GM23338 (cell line): ENCODE measurements around the gene TAS2R3. TPM values are rescaled to one million over a fixed set of nuclear protein-coding genes. Genes with fewer than 3 reads are reported as not detected.

Experiments used
- ATAC-seq: fragments of 200-7000 bp; cut with Tn5 transposase; 3 replicates; pipeline ENCODE4 v1.9.1; 2020
- DNase-seq: peaks from one replicate; pipeline ENCODE4 v3.0.0-alpha.2; 2015; ENCODE audit warnings: low spot score
- H2AFZ ChIP-seq: fragments of 200-600 bp; sonication (generic); 2 replicates; pipeline ENCODE4 v1.8.0; 2016; ENCODE audit warnings: antibody characterized with exemption, mild to moderate bottlenecking, moderate library complexity
- H3F3A ChIP-seq: fragments of 200-600 bp; sonication (generic); replicated peaks from 2 replicates; pipeline ENCODE4 v1.8.0; 2017; ENCODE audit warnings: antibody characterized with exemption, mixed run types, low read depth
- H3K27ac ChIP-seq: fragments of 200-600 bp; sonication (generic); 2 replicates; pipeline ENCODE4 v1.6.1; 2016; ENCODE audit warnings: low read depth
- H3K27me3 ChIP-seq: fragments of 200-600 bp; sonication (generic); 2 replicates; pipeline ENCODE4 v1.8.0; 2016; ENCODE audit warnings: mild to moderate bottlenecking, mixed run types, moderate library complexity; ENCODE audit not compliant: insufficient read depth
- H3K36me3 ChIP-seq: fragments of 200-600 bp; sonication (generic); 2 replicates; pipeline ENCODE4 v1.8.0; 2016; ENCODE audit warnings: mild to moderate bottlenecking; ENCODE audit not compliant: insufficient read depth
- H3K4me1 ChIP-seq: fragments of 200-600 bp; sonication (generic); 2 replicates; pipeline ENCODE4 v1.8.0; 2016; ENCODE audit warnings: mild to moderate bottlenecking, moderate library complexity; ENCODE audit not compliant: insufficient read depth
- H3K4me2 ChIP-seq: fragments of 200-600 bp; sonication (generic); 2 replicates; pipeline ENCODE4 v1.7.1; 2017; ENCODE audit warnings: mixed run types
- H3K4me3 ChIP-seq: fragments of 200-600 bp; sonication (generic); 2 replicates; pipeline ENCODE4 v1.6.1; 2016; ENCODE audit warnings: mixed run types
- H3K79me2 ChIP-seq: fragments of 200-600 bp; sonication (generic); replicated peaks from 2 replicates; pipeline ENCODE4 v1.8.0; 2017; ENCODE audit warnings: mild to moderate bottlenecking; ENCODE audit not compliant: insufficient read depth
- H3K9me2 ChIP-seq: fragments of 200-600 bp; sonication (generic); 2 replicates; pipeline ENCODE4 v1.8.0; 2017; ENCODE audit not compliant: insufficient read depth
- H4K20me1 ChIP-seq: fragments of 200-600 bp; sonication (generic); replicated peaks from 2 replicates; pipeline ENCODE4 v1.8.0; 2017; ENCODE audit warnings: mild to moderate bottlenecking; ENCODE audit not compliant: insufficient read depth
- H3K27ac Mint-ChIP-seq: 2 replicates; pipeline ENCODE4 v1.8.0; 2020; ENCODE audit warnings: inconsistent platforms, mild to moderate bottlenecking, moderate library complexity, mixed read lengths
- H3K27me3 Mint-ChIP-seq: 3 replicates; pipeline ENCODE4 v1.8.0; 2022; ENCODE audit warnings: low read depth, mild to moderate bottlenecking, moderate library complexity, mixed read lengths, inconsistent platforms; ENCODE audit not compliant: insufficient read depth, poor library complexity
- H3K36me3 Mint-ChIP-seq: 3 replicates; pipeline ENCODE4 v1.8.0; 2021; ENCODE audit warnings: low read depth, mild to moderate bottlenecking, inconsistent platforms, moderate library complexity, mixed read lengths
- H3K4me1 Mint-ChIP-seq: 3 replicates; pipeline ENCODE4 v1.8.0; 2020; ENCODE audit warnings: mild to moderate bottlenecking, inconsistent platforms, mixed read lengths
- H3K4me3 Mint-ChIP-seq: 3 replicates; pipeline ENCODE4 v1.8.0; 2021; ENCODE audit warnings: moderate library complexity, mild to moderate bottlenecking, inconsistent platforms, mixed read lengths
- H3K9me3 Mint-ChIP-seq: 3 replicates; pipeline ENCODE4 v1.8.0; 2020; ENCODE audit warnings: moderate library complexity, mild to moderate bottlenecking, inconsistent platforms, mixed read lengths
- CREB1 ChIP-seq: fragments of 250-450 bp; sonication (Bioruptor Pico); IDR thresholded peaks from 2 replicates; pipeline ENCODE4 v1.5.0; 2020; ENCODE audit warnings: low read depth, mild to moderate bottlenecking, moderate library complexity
- ETS1 ChIP-seq: IDR thresholded peaks from 2 replicates; pipeline ENCODE4 v1.6.1; 2016; ENCODE audit warnings: antibody characterized with exemption
- EZH2 ChIP-seq: fragments of 200-600 bp; sonication (generic); IDR thresholded peaks from one replicate; pipeline ENCODE4 v1.8.0; 2017; ENCODE audit warnings: antibody characterized with exemption, mild to moderate bottlenecking, low read depth; ENCODE audit not compliant: unreplicated experiment
- EZH2phosphoT487 ChIP-seq: fragments of 200-600 bp; sonication (generic); IDR thresholded peaks from one replicate; pipeline ENCODE4 v1.8.1; 2018; ENCODE audit warnings: antibody characterized with exemption; ENCODE audit not compliant: unreplicated experiment
- JUNB ChIP-seq: IDR thresholded peaks from one replicate; pipeline ENCODE4 v1.6.1; 2016; ENCODE audit warnings: antibody characterized with exemption; ENCODE audit not compliant: unreplicated experiment
- NANOG ChIP-seq: IDR thresholded peaks from 2 replicates; pipeline ENCODE4 v1.6.1; 2016; ENCODE audit warnings: antibody characterized with exemption, borderline replicate concordance
- POLR2AphosphoS5 ChIP-seq: IDR thresholded peaks from 2 replicates; pipeline ENCODE4 v1.6.1; 2016; ENCODE audit warnings: antibody characterized with exemption, low read depth
- REST ChIP-seq: IDR thresholded peaks from one replicate; pipeline ENCODE4 v1.6.1; 2018; ENCODE audit warnings: antibody characterized with exemption; ENCODE audit not compliant: unreplicated experiment
- STAT1 ChIP-seq: IDR thresholded peaks from one replicate; pipeline ENCODE4 v1.6.1; 2016; ENCODE audit warnings: antibody characterized with exemption; ENCODE audit not compliant: unreplicated experiment
- ZNF114 ChIP-seq: fragments of 250-450 bp; sonication (Bioruptor Pico); IDR thresholded peaks from 2 replicates; pipeline ENCODE4 v1.5.0; 2020; ENCODE audit warnings: mild to moderate bottlenecking, moderate library complexity
- ZNF331 ChIP-seq: fragments of 250-450 bp; sonication (Bioruptor Pico); IDR thresholded peaks from 2 replicates; pipeline ENCODE4 v1.5.0; 2020; ENCODE audit warnings: low read depth, mild to moderate bottlenecking, moderate library complexity
- polyA plus RNA-seq: library from polyadenylated mRNA; unstranded; fragments of >200 nt; fragmentation: Nextera tagmentation; extraction: Ambion mirVana; gene quantifications from 2 replicates; pipeline ENCODE4 v1.2.1, GENCODE V29; 2016
- total RNA-seq: library from RNA; depleted of rRNA; stranded (reverse); fragments of >200 nt; shearing (Covaris generic); gene quantifications from 2 replicates; pipeline ENCODE4 v1.2.3, GENCODE V29; 2014
- TF ChIP-seq, protein P1 (sequence below), 2 experiments: fragments of 200-600 bp in 1 of 2; sonication (generic) in 1 of 2; conservative IDR thresholded peaks; 2 replicates each; pipeline versions ENCODE4 v1.5.1 to v1.6.1; 2016 to 2017; ENCODE audit warnings: antibody characterized with exemption in 2 of 2, low read depth in 2 of 2, mild to moderate bottlenecking in 2 of 2, moderate library complexity in 1 of 2

The TAS2R3 gene
- total and polyA plus RNA-seq, 2 experiments from 2014 or later = 6.9 TPM; not detected in 1

- H2AFZ ChIP-seq = no peak overlapping the region; the same call in 1 of the 2 replicates
- H3K79me2 ChIP-seq = peaks cover 38% of the 10 kb centered on the region
- peaks cover 14% of the 10 kb centered on the region for H4K20me1 ChIP-seq
- DNase-seq (no peak), ATAC-seq (peak; percentile 82)
- peaks cover 8% of the 10 kb centered on the region for H3K4me1 ChIP-seq
- peaks cover 45% of the 10 kb centered on the region for H3K36me3 Mint-ChIP-seq
- H3K27ac ChIP-seq = peak overlapping the region; percentile 43
- peak overlapping the region; percentile 81 for H3K4me2 ChIP-seq
- peaks cover 4% of the 10 kb centered on the region for H3K27me3 Mint-ChIP-seq
- no peaks in the 10 kb centered on the region for H3K27me3 ChIP-seq
- peak overlapping the region; percentile 63 for H3K4me3 ChIP-seq
- H3K9me3 Mint-ChIP-seq = no peaks in the 10 kb centered on the region
- H3K36me3 ChIP-seq = peaks cover 40% of the 10 kb centered on the region
- H3K4me3 Mint-ChIP-seq = peak overlapping the region; percentile 99
- H3K27ac Mint-ChIP-seq = peak overlapping the region; percentile 99
- TF ChIP-seq EZH2 (no peak), POLR2AphosphoS5 (no peak), ZNF331 (CRISPR knock-in tag) (no peak), STAT1 (no peak), NANOG (no peak), CREB1 (no peak), ZNF114 (CRISPR knock-in tag) (no peak), REST (no peak), ETS1 (no peak), EZH2phosphoT487 (no peak), JUNB (no peak)
- TF ChIP-seq, protein P1, sequence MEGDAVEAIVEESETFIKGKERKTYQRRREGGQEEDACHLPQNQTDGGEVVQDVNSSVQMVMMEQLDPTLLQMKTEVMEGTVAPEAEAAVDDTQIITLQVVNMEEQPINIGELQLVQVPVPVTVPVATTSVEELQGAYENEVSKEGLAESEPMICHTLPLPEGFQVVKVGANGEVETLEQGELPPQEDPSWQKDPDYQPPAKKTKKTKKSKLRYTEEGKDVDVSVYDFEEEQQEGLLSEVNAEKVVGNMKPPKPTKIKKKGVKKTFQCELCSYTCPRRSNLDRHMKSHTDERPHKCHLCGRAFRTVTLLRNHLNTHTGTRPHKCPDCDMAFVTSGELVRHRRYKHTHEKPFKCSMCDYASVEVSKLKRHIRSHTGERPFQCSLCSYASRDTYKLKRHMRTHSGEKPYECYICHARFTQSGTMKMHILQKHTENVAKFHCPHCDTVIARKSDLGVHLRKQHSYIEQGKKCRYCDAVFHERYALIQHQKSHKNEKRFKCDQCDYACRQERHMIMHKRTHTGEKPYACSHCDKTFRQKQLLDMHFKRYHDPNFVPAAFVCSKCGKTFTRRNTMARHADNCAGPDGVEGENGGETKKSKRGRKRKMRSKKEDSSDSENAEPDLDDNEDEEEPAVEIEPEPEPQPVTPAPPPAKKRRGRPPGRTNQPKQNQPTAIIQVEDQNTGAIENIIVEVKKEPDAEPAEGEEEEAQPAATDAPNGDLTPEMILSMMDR (conservative IDR thresholded peaks at IDR 0.05; ENCODE audit: low read depth in 2 of 2) = no peak
- 0 out of 2 replicates have a peak, but pooled peaks cover 3% of the 10 kb centered on the region for H3F3A ChIP-seq
- peaks cover 17% of the 10 kb centered on the region for H3K4me1 Mint-ChIP-seq
- no peaks in the 10 kb centered on the region for H3K9me2 ChIP-seq
These were observed 25.3 kb upstream of the TAS2R3 start for GRCh38 chr7:141738592-141739013.
